ENCODE measurements around the gene ADAMTS8.

DNA sequence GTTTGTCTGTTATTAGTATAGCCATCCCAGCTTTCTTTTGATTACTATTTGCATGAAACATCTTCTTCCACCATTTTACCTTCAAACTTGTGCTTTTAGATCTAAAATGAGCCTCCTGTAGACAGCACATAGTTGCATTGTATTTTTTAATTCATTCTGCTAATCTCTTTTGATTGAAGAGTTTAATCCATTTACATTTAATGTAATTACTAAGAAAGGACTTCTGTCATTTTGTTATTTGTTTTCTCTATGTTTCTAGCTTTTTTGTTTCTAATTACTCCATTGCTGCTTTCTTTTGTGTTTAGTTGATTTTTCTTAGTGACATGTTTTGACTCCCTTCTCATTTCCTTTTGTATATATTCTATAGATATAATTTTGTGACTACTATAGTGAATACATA, 70.0 kb downstream of the ADAMTS8 start:
- TF ChIP-seq, protein P1, sequence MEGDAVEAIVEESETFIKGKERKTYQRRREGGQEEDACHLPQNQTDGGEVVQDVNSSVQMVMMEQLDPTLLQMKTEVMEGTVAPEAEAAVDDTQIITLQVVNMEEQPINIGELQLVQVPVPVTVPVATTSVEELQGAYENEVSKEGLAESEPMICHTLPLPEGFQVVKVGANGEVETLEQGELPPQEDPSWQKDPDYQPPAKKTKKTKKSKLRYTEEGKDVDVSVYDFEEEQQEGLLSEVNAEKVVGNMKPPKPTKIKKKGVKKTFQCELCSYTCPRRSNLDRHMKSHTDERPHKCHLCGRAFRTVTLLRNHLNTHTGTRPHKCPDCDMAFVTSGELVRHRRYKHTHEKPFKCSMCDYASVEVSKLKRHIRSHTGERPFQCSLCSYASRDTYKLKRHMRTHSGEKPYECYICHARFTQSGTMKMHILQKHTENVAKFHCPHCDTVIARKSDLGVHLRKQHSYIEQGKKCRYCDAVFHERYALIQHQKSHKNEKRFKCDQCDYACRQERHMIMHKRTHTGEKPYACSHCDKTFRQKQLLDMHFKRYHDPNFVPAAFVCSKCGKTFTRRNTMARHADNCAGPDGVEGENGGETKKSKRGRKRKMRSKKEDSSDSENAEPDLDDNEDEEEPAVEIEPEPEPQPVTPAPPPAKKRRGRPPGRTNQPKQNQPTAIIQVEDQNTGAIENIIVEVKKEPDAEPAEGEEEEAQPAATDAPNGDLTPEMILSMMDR (IDR thresholded peaks at IDR 0.05; ENCODE audit: extremely low read depth in 1 of 2, insufficient read depth in 1 of 2, low read depth in 1 of 2, low read length in 2 of 2), result no peak
- TF ChIP-seq POLR2AphosphoS5 (IDR thresholded peaks at IDR 0.05; ENCODE audit: insufficient read depth, low read depth, low read length), result no peak
- TF ChIP-seq EZH2 (IDR thresholded peaks at IDR 0.05; ENCODE audit: borderline replicate concordance, low read depth, low read length, severe bottlenecking), result no peak
- TF ChIP-seq POLR2A (IDR thresholded peaks at IDR 0.05; ENCODE audit: low read depth, low read length), result no peak
- TF ChIP-seq, protein P2, sequence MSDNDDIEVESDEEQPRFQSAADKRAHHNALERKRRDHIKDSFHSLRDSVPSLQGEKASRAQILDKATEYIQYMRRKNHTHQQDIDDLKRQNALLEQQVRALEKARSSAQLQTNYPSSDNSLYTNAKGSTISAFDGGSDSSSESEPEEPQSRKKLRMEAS (IDR thresholded peaks at IDR 0.05; ENCODE audit: insufficient read depth, insufficient read length), result no peak
- TF ChIP-seq MYC (IDR thresholded peaks at IDR 0.05; ENCODE audit: low read depth, low read length), result no peak
- TF ChIP-seq FOS (IDR thresholded peaks at IDR 0.05; ENCODE audit: borderline replicate concordance, insufficient read depth, low read length), result no peak
- no peak for TF ChIP-seq GATA2 (IDR thresholded peaks at IDR 0.05; ENCODE audit: insufficient read depth, insufficient read length, low read depth, low read length)
- no peak for TF ChIP-seq JUN (IDR thresholded peaks at IDR 0.05; ENCODE audit: borderline replicate concordance, insufficient read depth, insufficient read length, low read depth)

Measured in endothelial cell of umbilical vein (primary cell).